GM12801 (cell line): ENCODE results near the gene RUSF1.

Experiments used
- TF ChIP-seq, protein P1 (sequence below): IDR thresholded peaks from one replicate; pipeline ENCODE4 v1.5.1; 2011; ENCODE audit warnings: control low read depth; ENCODE audit not compliant: insufficient read length; ENCODE audit errors: extremely low read depth

Gene RUSF1

GRCh38 chr16:31461201-31461920, 46.8 kb downstream of the RUSF1 start:
- TF ChIP-seq, protein P1, sequence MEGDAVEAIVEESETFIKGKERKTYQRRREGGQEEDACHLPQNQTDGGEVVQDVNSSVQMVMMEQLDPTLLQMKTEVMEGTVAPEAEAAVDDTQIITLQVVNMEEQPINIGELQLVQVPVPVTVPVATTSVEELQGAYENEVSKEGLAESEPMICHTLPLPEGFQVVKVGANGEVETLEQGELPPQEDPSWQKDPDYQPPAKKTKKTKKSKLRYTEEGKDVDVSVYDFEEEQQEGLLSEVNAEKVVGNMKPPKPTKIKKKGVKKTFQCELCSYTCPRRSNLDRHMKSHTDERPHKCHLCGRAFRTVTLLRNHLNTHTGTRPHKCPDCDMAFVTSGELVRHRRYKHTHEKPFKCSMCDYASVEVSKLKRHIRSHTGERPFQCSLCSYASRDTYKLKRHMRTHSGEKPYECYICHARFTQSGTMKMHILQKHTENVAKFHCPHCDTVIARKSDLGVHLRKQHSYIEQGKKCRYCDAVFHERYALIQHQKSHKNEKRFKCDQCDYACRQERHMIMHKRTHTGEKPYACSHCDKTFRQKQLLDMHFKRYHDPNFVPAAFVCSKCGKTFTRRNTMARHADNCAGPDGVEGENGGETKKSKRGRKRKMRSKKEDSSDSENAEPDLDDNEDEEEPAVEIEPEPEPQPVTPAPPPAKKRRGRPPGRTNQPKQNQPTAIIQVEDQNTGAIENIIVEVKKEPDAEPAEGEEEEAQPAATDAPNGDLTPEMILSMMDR: no peak

DNA sequence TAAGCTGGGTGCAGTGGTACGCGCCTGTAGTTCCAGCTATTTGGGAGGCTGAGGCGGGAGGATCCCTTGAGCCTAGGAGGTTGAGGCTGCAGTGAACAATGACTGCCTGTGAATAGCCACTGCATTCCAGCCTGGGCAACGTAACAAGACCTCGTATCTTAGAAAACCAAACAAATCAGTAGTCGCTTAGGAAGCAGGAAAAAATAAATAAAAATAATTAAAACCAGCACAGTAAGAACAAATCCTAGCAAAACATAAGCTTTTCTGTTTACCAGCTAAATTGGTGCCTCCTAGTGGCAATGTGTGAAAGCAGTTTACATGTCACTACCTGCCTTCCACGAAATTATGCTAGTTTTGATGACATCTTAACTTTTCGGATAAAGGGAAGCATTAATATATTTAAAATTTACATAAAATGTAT, 47.6 kb downstream of the RUSF1 start:
- TF ChIP-seq, protein P1: no peak

DNA sequence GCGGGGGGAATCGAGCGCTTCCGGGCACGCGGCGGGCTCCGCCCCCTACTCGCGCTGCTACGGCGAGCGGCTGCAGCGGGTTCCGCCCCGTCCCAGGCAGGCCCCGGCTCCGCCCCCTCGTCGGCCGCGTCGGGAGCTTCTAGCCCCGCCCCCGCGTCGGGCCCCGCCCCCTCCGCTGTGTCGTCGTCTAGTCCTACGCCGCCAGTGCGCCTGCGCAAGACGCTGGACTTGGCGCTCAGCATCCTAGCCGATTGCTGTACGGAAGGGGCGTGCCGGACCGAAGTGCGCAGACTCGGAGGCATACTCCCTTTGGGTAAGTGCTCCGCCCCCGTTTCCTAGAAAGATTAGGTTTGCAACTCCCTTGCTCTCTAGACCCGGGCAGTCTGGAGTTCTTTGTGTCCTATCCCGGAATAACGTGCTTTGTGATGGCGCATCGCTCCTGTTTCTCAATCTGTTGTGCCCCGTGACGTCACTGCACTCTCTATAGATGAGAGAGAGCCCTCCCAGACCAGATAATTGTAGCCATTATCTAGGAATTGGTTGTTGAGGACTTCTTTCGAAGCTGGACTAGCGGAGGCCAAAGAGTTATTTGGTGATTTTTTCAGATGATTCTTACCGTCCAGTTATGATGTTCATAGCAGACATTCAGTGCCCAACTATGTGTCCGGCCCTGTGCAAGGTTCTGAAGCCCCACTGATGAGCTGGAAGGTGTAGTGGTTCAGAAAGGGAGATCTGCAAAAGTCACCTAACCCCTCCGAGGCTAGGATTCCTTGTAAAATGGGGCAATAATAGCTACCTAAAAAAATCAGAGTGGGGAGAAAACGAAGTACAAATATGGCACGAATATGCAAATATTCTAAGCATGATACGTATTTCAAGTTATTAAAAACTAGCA, 48.3 kb downstream of the RUSF1 start:
- TF ChIP-seq, protein P1: no peak

GRCh38 chr16:31458844-31459686, 49.1 kb downstream of the RUSF1 start, which contains the start of gene ARMC5:
TSS of gene ARMC5 (plus strand) at chr16:31459501. CDS start at chr16:31459525, 24 bp downstream.
- TF ChIP-seq, protein P1: no peak

GRCh38 chr16:31458073-31458843, 49.9 kb downstream of the RUSF1 start:
- TF ChIP-seq, protein P1: no peak

DNA sequence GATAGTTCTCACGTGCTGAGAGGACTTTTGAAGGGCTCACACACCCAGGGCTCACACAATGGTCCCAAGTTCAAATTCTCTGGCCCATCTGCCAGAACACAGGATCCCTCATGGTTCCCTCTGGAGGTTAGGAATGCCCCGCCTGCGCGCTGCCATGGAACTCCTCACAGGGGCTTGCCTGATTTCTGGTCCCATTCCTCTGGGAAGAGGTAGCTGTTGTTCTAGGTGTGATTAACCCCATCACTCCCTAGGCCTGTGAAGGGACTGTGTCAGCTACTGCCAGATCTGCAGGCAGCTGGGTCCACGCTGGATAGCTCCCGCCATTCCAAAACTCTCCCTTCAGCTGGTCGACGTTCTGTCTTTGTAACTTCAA, 51.2 kb downstream of the RUSF1 start:
- TF ChIP-seq, protein P1: no peak
